Upper lobe of right lung (tissue), 1 donor: ENCODE results near the gene TSPAN5. TPM values are rescaled to one million over a fixed set of nuclear protein-coding genes. Genes with fewer than 3 reads are reported as not detected.

ENCODE experiments used
- ATAC-seq: fragments of 200-7000 bp; cut with Tn5 transposase; one replicate; pipeline ENCODE4 v1.9.1; 2020; ENCODE audit warnings: mild to moderate bottlenecking, moderate library complexity
- DNase-seq: peaks from one replicate; pipeline ENCODE4 v3.0.0-alpha.2; 2020
- H3K27ac ChIP-seq: fragments of 200-600 bp; one replicate; pipeline ENCODE4 v1.8.0; 2022
- H3K27me3 ChIP-seq: fragments of 200-600 bp; one replicate; pipeline ENCODE4 v1.8.0; 2022; ENCODE audit warnings: mild to moderate bottlenecking
- H3K36me3 ChIP-seq: fragments of 200-600 bp; one replicate; pipeline ENCODE4 v1.8.0; 2022
- H3K4me1 ChIP-seq: fragments of 200-600 bp; one replicate; pipeline ENCODE4 v1.8.0; 2022
- H3K4me3 ChIP-seq: fragments of 200-600 bp; one replicate; pipeline ENCODE4 v1.8.0; 2022; ENCODE audit warnings: mild to moderate bottlenecking
- H3K9me3 ChIP-seq: fragments of 200-600 bp; one replicate; pipeline ENCODE4 v1.8.0; 2022
- CTCF ChIP-seq: fragments of 200-600 bp; IDR thresholded peaks from one replicate; pipeline ENCODE4 v1.8.0; 2022; ENCODE audit warnings: antibody characterized with exemption
- intact Hi-C: fragments of 100-400 bp; cut with DNase I; formaldehyde crosslinking; loops from one replicate; pipeline ENCODE4 v1.11.0; 2022
- total RNA-seq: library from RNA; stranded (reverse); fragmentation: NEBNext Ultra II Directional; extraction: Animal tissue kit (Norgen Biotek cat#: 25700); gene quantifications from one replicate; pipeline ENCODE4 v1.2.1, GENCODE V29; 2021
- donor health status: DM: no; HTN: yes; CAD: no; lungs with severe emphysema.

TSPAN5 gene
- total RNA-seq, 1 donor from 2014 or later: 6.9 TPM

- Histone ChIP-seq H3K27ac (no peak overlapping the region), H3K4me3 (no peak overlapping the region), H3K36me3 (no peaks in the 10 kb centered on the region), H3K27me3 (no peaks in the 10 kb centered on the region), H3K4me1 (no peaks in the 10 kb centered on the region), H3K9me3 (no peaks in the 10 kb centered on the region)
- no peak for ATAC-seq
- no peak for TF ChIP-seq CTCF
- intact Hi-C loops: no loop called here
- no peak for DNase-seq
These were observed 30.7 kb downstream of the TSPAN5 start for GRCh38 chr4:98627531-98628257.

- no peak for DNase-seq
- Histone ChIP-seq H3K4me1 (no peaks in the 10 kb centered on the region), H3K9me3 (no peaks in the 10 kb centered on the region), H3K27ac (no peak overlapping the region), H3K36me3 (no peaks in the 10 kb centered on the region), H3K27me3 (no peaks in the 10 kb centered on the region), H3K4me3 (no peak overlapping the region)
- TF ChIP-seq CTCF: no peak
- ATAC-seq: no peak
- intact Hi-C loops: no loop called here
These were observed 32.1 kb downstream of the TSPAN5 start for GRCh38 chr4:98626350-98626749.

GRCh38 chr4:98625920-98626319, 32.5 kb downstream of the TSPAN5 start:
- Histone ChIP-seq H3K4me1 (no peaks in the 10 kb centered on the region), H3K4me3 (no peak overlapping the region), H3K27me3 (no peaks in the 10 kb centered on the region), H3K9me3 (no peaks in the 10 kb centered on the region), H3K27ac (no peak overlapping the region), H3K36me3 (no peaks in the 10 kb centered on the region)
- ATAC-seq (no peak), DNase-seq (no peak)
- intact Hi-C loops: no loop called here
- TF ChIP-seq CTCF: no peak

- no peak for TF ChIP-seq CTCF
- no peak overlapping the region for H3K27ac ChIP-seq
- no peak overlapping the region for H3K4me3 ChIP-seq
- H3K27me3 ChIP-seq: no peaks in the 10 kb centered on the region
- no peaks in the 10 kb centered on the region for H3K36me3 ChIP-seq
- DNase-seq (no peak), ATAC-seq (no peak)
- H3K9me3 ChIP-seq: no peaks in the 10 kb centered on the region
- no peaks in the 10 kb centered on the region for H3K4me1 ChIP-seq
- intact Hi-C loops: no loop called here
These were observed 33.0 kb downstream of the TSPAN5 start for GRCh38 chr4:98625399-98625798.

- no peak for DNase-seq
- Histone ChIP-seq H3K27ac (no peak overlapping the region), H3K27me3 (no peaks in the 10 kb centered on the region), H3K9me3 (no peaks in the 10 kb centered on the region), H3K36me3 (no peaks in the 10 kb centered on the region), H3K4me1 (no peaks in the 10 kb centered on the region), H3K4me3 (no peak overlapping the region)
- intact Hi-C loops: no loop called here
- no peak for TF ChIP-seq CTCF
- no peak for ATAC-seq
These were observed 33.8 kb downstream of the TSPAN5 start for GRCh38 chr4:98624642-98625041.

- Histone ChIP-seq H3K4me1 (no peaks in the 10 kb centered on the region), H3K27me3 (no peaks in the 10 kb centered on the region), H3K4me3 (no peak overlapping the region), H3K36me3 (no peaks in the 10 kb centered on the region), H3K9me3 (no peaks in the 10 kb centered on the region), H3K27ac (no peak overlapping the region)
- no peak for TF ChIP-seq CTCF
- ATAC-seq (no peak), DNase-seq (no peak)
- intact Hi-C loops: no loop called here
These were observed 34.3 kb downstream of the TSPAN5 start for GRCh38 chr4:98624144-98624543.
